Endothelial cell of umbilical vein (primary cell): ENCODE measurements around the gene RASSF3. TPM values are rescaled to one million over a fixed set of nuclear protein-coding genes. Genes with fewer than 3 reads are reported as not detected.

Experiments
- BruUV-seq: library from RNA; stranded (reverse); fragments of 400-500 nt; replicated peaks from 2 replicates; lab custom pipeline; 2021; lab: Mats Ljungman, UMichigan
- CTCF ChIA-PET: fragments of 300-600, 350-600 bp; sonication (Branson Sonifier 250); formaldehyde crosslinking; loops from one replicate; lab custom pipeline; 2021; ENCODE audit warnings: antibody characterized with exemption, inconsistent platforms; lab: Charles Lee
- POLR2A ChIA-PET: fragments of 300-600, 350-600 bp; sonication (Branson Sonifier 250); formaldehyde crosslinking; loops from one replicate; lab custom pipeline; 2021; ENCODE audit warnings: antibody characterized with exemption, inconsistent platforms; lab: Charles Lee
- DNase-seq: peaks from one replicate; pipeline ENCODE4 v3.0.0-alpha.2; 2011; ENCODE audit warnings: low read depth, low spot score
- FAIRE-seq: peaks from 2 replicates; lab custom pipeline; 2011; peaks lifted over from hg19 to GRCh38; lab: Jason Lieb, UNC
- H2AFZ ChIP-seq: 2 replicates; pipeline ENCODE4 v1.6.0; 2012; ENCODE audit warnings: low read depth, low read length, control low read depth, inconsistent platforms
- H3K27ac ChIP-seq: 2 replicates; pipeline ENCODE4 v1.5.1; 2011; ENCODE audit warnings: low read depth, mild to moderate bottlenecking, control low read depth, low read length, moderate library complexity; ENCODE audit not compliant: insufficient read depth
- H3K27me3 ChIP-seq, 2 experiments: 2 replicates each; pipeline versions ENCODE4 v1.6.0 to v1.6.1; 2011; ENCODE audit warnings: low read length in 2 of 2, mixed read lengths in 1 of 2; ENCODE audit not compliant: control insufficient read depth in 2 of 2, insufficient read depth in 2 of 2
- H3K36me3 ChIP-seq, 2 experiments: 2 replicates in 1 of 2; 3 replicates in 1 of 2; pipeline ENCODE4 v1.5.1; 2011; ENCODE audit warnings: low read length in 2 of 2, mild to moderate bottlenecking in 1 of 2, moderate library complexity in 1 of 2; ENCODE audit not compliant: control insufficient read depth in 2 of 2, insufficient read depth in 2 of 2; ENCODE audit errors: extremely low read depth in 1 of 2
- H3K4me1 ChIP-seq: 3 replicates; pipeline ENCODE4 v1.5.1; 2011; ENCODE audit warnings: mild to moderate bottlenecking, low read length; ENCODE audit not compliant: control insufficient read depth, insufficient read depth; ENCODE audit errors: extremely low read depth
- H3K4me2 ChIP-seq: 2 replicates; pipeline ENCODE4 v1.6.1; 2011; ENCODE audit warnings: low read length, control low read depth, mixed read lengths; ENCODE audit not compliant: insufficient read depth
- H3K4me3 ChIP-seq, 3 experiments: fragments of 200-600 bp in 1 of 3; sonication (generic), shearing (Covaris generic) in 1 of 3; replicated peaks in 1 of 3; 2 replicates each; pipeline ENCODE4 v1.5.1; 2011 to 2016; ENCODE audit warnings: control low read depth in 3 of 3, low read length in 3 of 3, mild to moderate bottlenecking in 2 of 3, inconsistent platforms in 1 of 3, low read depth in 1 of 3, moderate library complexity in 1 of 3; ENCODE audit not compliant: insufficient read depth in 1 of 3
- H3K79me2 ChIP-seq: 2 replicates; pipeline ENCODE4 v1.6.0; 2012; ENCODE audit warnings: low read length, inconsistent platforms; ENCODE audit not compliant: control insufficient read depth, insufficient read depth
- H3K9ac ChIP-seq: replicated peaks from 2 replicates; pipeline ENCODE3; 2011; ENCODE audit warnings: low read length, control low read depth; ENCODE audit not compliant: insufficient read depth; ENCODE audit errors: extremely low read depth
- H3K9me1 ChIP-seq: replicated peaks from 3 replicates; pipeline ENCODE4 v1.6.0; 2011; ENCODE audit warnings: mild to moderate bottlenecking, low read length; ENCODE audit not compliant: control insufficient read depth, insufficient read depth; ENCODE audit errors: extremely low read depth
- H3K9me3 ChIP-seq: replicated peaks from 2 replicates; pipeline ENCODE4 v1.5.1; 2012; ENCODE audit warnings: low read length, inconsistent platforms; ENCODE audit not compliant: control insufficient read depth, insufficient read depth
- H4K20me1 ChIP-seq: replicated peaks from 2 replicates; pipeline ENCODE3; 2011; ENCODE audit warnings: mild to moderate bottlenecking, low read length; ENCODE audit not compliant: control insufficient read depth, insufficient read depth; ENCODE audit errors: extremely low read depth
- EZH2 ChIP-seq: IDR thresholded peaks from 2 replicates; pipeline ENCODE4 v1.6.1; 2012; ENCODE audit warnings: borderline replicate concordance, low read depth, mild to moderate bottlenecking, moderate library complexity, low read length, inconsistent platforms; ENCODE audit not compliant: severe bottlenecking
- FOS ChIP-seq: IDR thresholded peaks from 2 replicates; pipeline ENCODE4 v1.6.1; 2011; ENCODE audit warnings: mild to moderate bottlenecking, low read length, moderate library complexity, borderline replicate concordance; ENCODE audit not compliant: insufficient read depth
- GATA2 ChIP-seq: IDR thresholded peaks from 2 replicates; pipeline ENCODE4 v1.7.0; 2011; ENCODE audit warnings: low read depth, mild to moderate bottlenecking, moderate library complexity, mixed read lengths, low read length; ENCODE audit not compliant: insufficient read length, insufficient read depth
- JUN ChIP-seq: IDR thresholded peaks from 2 replicates; pipeline ENCODE4 v1.6.1; 2011; ENCODE audit warnings: borderline replicate concordance, low read depth; ENCODE audit not compliant: insufficient read length, insufficient read depth
- MYC ChIP-seq: IDR thresholded peaks from one replicate; pipeline ENCODE4 v1.6.1; 2011; ENCODE audit warnings: mild to moderate bottlenecking, low read depth, low read length
- POLR2A ChIP-seq: IDR thresholded peaks from 2 replicates; pipeline ENCODE4 v1.6.1; 2012; ENCODE audit warnings: low read depth, mild to moderate bottlenecking, control low read depth, low read length
- POLR2AphosphoS5 ChIP-seq: IDR thresholded peaks from 2 replicates; pipeline ENCODE4 v1.6.1; 2012; ENCODE audit warnings: low read depth, mild to moderate bottlenecking, control low read depth, low read length, moderate library complexity; ENCODE audit not compliant: insufficient read depth
- dilution Hi-C: fragments of 300-500 bp; cut with MboI; formaldehyde crosslinking; loops from one replicate; pipeline ENCODE4 v1.15.0; 2019; ENCODE audit warnings: low sequenced_read_pairs; ENCODE audit not compliant: extremely low pct_ligation_motif_present
- intact Hi-C: fragments of 100-400 bp; cut with micrococcal nuclease; formaldehyde crosslinking; loops from one replicate; pipeline ENCODE4 v1.10.0; 2022
- polyA plus RNA-seq, 4 experiments: library from polyadenylated mRNA; depleted of rRNA in 3 of 4; stranded (reverse) in 3 of 4; unstranded in 1 of 4; fragments of >200 nt; gene quantifications; 2 replicates each; pipeline versions ENCODE4 v1.2.1 to v1.2.3, GENCODE V29; 2011 to 2012; ENCODE audit warnings: missing spikeins in 1 of 4
- total RNA-seq: library from RNA; stranded (reverse); gene quantifications from 2 replicates; pipeline ENCODE4 v1.2.3, GENCODE V29; 2021

Gene RASSF3
- total and polyA plus RNA-seq, 2 donors (not counting 3 experiments of a cell fraction or from before 2014, with no cell fraction given): 20.2 to 60.8 TPM

DNA sequence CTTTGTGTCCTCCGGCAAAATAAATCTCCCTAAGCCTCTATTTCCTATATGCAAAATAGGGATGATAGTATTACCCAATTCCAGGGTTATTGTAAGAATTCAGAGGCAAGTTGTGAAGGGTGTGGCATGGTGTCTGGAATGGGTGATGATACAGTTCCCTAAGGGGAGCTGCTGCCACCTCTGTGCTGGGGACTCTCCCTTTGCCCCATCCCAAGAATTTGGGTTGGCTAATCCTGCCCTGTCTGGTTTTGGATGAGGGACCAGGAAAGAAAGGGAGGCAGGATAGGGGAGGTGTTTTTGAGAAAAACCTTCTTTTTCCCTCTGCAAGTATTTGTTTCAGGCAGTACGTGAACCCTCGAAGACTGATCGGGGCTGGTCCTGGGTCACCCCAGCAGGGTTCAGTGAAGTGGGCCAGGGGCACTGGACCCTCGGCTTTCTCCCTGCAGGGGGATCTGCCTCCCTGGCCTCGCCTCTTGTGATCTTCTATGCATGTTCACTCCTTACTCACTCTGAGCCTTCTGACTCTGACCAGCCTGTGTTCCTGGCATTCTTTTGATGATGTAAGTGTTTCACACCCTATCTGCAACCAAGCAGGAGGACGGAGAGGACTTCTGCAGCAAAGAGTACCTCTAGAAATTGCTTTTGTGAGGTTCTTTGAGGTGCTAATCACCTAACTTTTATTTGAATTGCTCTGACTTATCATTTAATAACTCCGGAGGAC is 60.8 kb downstream of the RASSF3 start:
- no peaks in the 10 kb centered on the region for H3K36me3 ChIP-seq
- peaks cover 82% of the 10 kb centered on the region for H3K4me1 ChIP-seq
- no peaks in the 10 kb centered on the region for H3K27me3 ChIP-seq
- H3K9me1 ChIP-seq: no peaks in the 10 kb centered on the region
- peaks cover 72% of the 10 kb centered on the region for H3K79me2 ChIP-seq
- H3K4me2 ChIP-seq: peak overlapping the region; percentile 14
- no peak overlapping the region for H3K9ac ChIP-seq
- no TSS peak for BruUV-seq
- H3K9me3 ChIP-seq: no peaks in the 10 kb centered on the region
- DNase-seq: peak; percentile 59
- POLR2A ChIA-PET: no interaction called here
- peak; percentile 76 for FAIRE-seq
- dilution Hi-C loops (no loop called here), intact Hi-C loops (loop anchor here (1.0 kb wide), 1 partner anchor 8 kb away; no protein-coding TSS in a partner anchor)
- H4K20me1 ChIP-seq: no peaks in the 10 kb centered on the region
- CTCF ChIA-PET: interaction anchor here (1.5 to 3.3 kb wide), 5 partner anchors 11 to 122 kb away, joined by 4 to 12 read pairs (median 6); no protein-coding TSS in a partner anchor
- TF ChIP-seq JUN: no peak
- TF ChIP-seq POLR2AphosphoS5: no peak
- no peak for TF ChIP-seq FOS
- no peak overlapping the region for H3K4me3 ChIP-seq
- H2AFZ ChIP-seq: no peak overlapping the region
- no peak overlapping the region for H3K27ac ChIP-seq

DNA sequence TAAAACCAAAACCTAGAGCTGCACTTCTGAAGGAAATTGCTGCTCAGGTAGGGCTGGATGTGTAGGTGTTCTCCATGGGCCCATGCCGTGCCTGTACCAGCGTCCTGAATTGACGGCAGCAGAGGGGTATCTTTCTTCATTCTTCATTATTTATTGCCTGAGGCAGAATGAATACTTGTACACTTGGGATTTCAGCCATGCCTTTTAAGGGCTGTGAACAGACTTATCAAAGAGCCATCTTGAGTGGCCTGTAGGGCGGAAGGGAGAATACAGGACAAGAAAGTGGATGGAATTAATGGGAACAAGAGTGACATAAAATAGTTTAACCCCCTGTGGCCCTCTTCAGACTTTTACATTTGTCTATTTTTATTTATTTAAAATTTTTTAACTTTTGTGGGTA is 61.4 kb downstream of the RASSF3 start:
- intact Hi-C loops: loop anchor here (1.0 kb wide), 1 partner anchor 8 kb away; no protein-coding TSS in a partner anchor
- no peaks in the 10 kb centered on the region for H3K36me3 ChIP-seq

More for the DNA sequence above, 61.4 kb downstream of the RASSF3 start:
- DNase-seq: no peak
- Histone ChIP-seq H3K4me1 (peaks cover 75% of the 10 kb centered on the region), H3K9ac (no peak overlapping the region), H3K27ac (no peak overlapping the region), H3K4me3 (no peak overlapping the region), H3K27me3 (no peaks in the 10 kb centered on the region), H3K9me3 (no peaks in the 10 kb centered on the region), H3K9me1 (no peaks in the 10 kb centered on the region), H3K4me2 (peak overlapping the region; percentile 2), H4K20me1 (no peaks in the 10 kb centered on the region), H3K79me2 (peaks cover 70% of the 10 kb centered on the region), H2AFZ (no peak overlapping the region)
- TF ChIP-seq EZH2 (no peak), MYC (no peak), GATA2 (peak; percentile 11), POLR2A (no peak), POLR2AphosphoS5 (no peak)
- ChIA-PET POLR2A (no interaction called here), CTCF (interaction anchor here (1.5 to 3.1 kb wide), 2 partner anchors 26 to 123 kb away, joined by 4 to 12 read pairs; no protein-coding TSS in a partner anchor)
- BruUV-seq: no TSS peak
- dilution Hi-C loops: no loop called here
- no peak for FAIRE-seq
